HepG2 (cell line): ENCODE results near the gene TIGAR. TPM values are rescaled to one million over a fixed set of nuclear protein-coding genes. Genes with fewer than 3 reads are reported as not detected.

Source experiments
- ATAC-seq: fragments of 200-7000 bp; cut with Tn5 transposase; 3 replicates; pipeline ENCODE4 v1.9.1; 2020; ENCODE audit warnings: mild to moderate bottlenecking, moderate library complexity
- BruUV-seq: library from RNA; stranded (reverse); fragments of 400-500 nt; replicated peaks from 2 replicates; lab custom pipeline; 2021; lab: Mats Ljungman, UMichigan
- CTCF ChIA-PET: fragments of 300-600 bp; formaldehyde crosslinking; extraction: SDS; loops from one replicate; lab custom pipeline; 2021; ENCODE audit warnings: low total read pairs, inconsistent platforms, low intra/inter-chr PET ratio; lab: Yijun Ruan, JAX
- POLR2A ChIA-PET: fragments of 350-600 bp; sonication (Branson Sonifier 250); formaldehyde crosslinking; loops from one replicate; lab custom pipeline; 2020; ENCODE audit warnings: antibody characterized with exemption, inconsistent platforms; lab: Yijun Ruan, JAX
- DNase-seq: peaks from one replicate; pipeline ENCODE4 v3.0.0-alpha.2; 2015; ENCODE audit warnings: low spot score
- FAIRE-seq: peaks from 3 replicates; lab custom pipeline; 2011; peaks lifted over from hg19 to GRCh38; lab: Jason Lieb, UNC
- H2AFZ ChIP-seq: one replicate; pipeline ENCODE4 v1.6.1; 2011; ENCODE audit warnings: low read length, inconsistent platforms
- H3K27ac ChIP-seq: fragments of 300-600 bp; 3 replicates; pipeline ENCODE4 v1.8.0; 2011; ENCODE audit warnings: mixed run types, mild to moderate bottlenecking, mixed read lengths, low read length, inconsistent platforms; ENCODE audit not compliant: insufficient read depth; ENCODE audit errors: extremely low read length
- H3K27me3 ChIP-seq, 2 experiments: fragments of 200-600 bp in 1 of 2; 2 replicates in 1 of 2; 3 replicates in 1 of 2; pipeline versions ENCODE4 v1.6.0 to v1.8.0; 2011; ENCODE audit warnings: low read length in 2 of 2, mild to moderate bottlenecking in 2 of 2, moderate library complexity in 2 of 2, inconsistent platforms in 1 of 2; ENCODE audit not compliant: insufficient read depth in 2 of 2, control insufficient read depth in 1 of 2
- H3K36me3 ChIP-seq, 2 experiments: fragments of 200-600 bp in 1 of 2; replicated peaks in 1 of 2; 2 replicates in 1 of 2; 3 replicates in 1 of 2; pipeline versions ENCODE4 v1.5.1 to v1.8.0; 2011; ENCODE audit warnings: low read length in 2 of 2, inconsistent platforms in 1 of 2; ENCODE audit not compliant: insufficient read depth in 2 of 2, control insufficient read depth in 1 of 2
- H3K4me1 ChIP-seq: 2 replicates; pipeline ENCODE4 v1.5.1; 2012; ENCODE audit warnings: low read length, inconsistent platforms; ENCODE audit not compliant: insufficient read depth
- H3K4me2 ChIP-seq: 2 replicates; pipeline ENCODE4 v1.6.0; 2011; ENCODE audit warnings: low read depth, low read length, inconsistent platforms
- H3K4me3 ChIP-seq, 3 experiments: fragments of 200-600 bp in 1 of 3; sonication (generic), shearing (Covaris generic) in 1 of 3; replicated peaks in 1 of 3; 2 replicates each; pipeline ENCODE4 v1.5.1; 2011 to 2016; ENCODE audit warnings: low read length in 3 of 3, inconsistent platforms in 2 of 3, low read depth in 2 of 3, mild to moderate bottlenecking in 2 of 3, control low read depth in 1 of 3, mixed read lengths in 1 of 3; ENCODE audit not compliant: insufficient read depth in 1 of 3
- H3K79me2 ChIP-seq: one replicate; pipeline ENCODE4 v1.6.1; 2011; ENCODE audit warnings: low read length, inconsistent platforms; ENCODE audit not compliant: insufficient read depth
- H3K9ac ChIP-seq: 2 replicates; pipeline ENCODE4 v1.6.0; 2011; ENCODE audit warnings: mild to moderate bottlenecking, low read depth, low read length, inconsistent platforms; ENCODE audit not compliant: insufficient read depth
- H3K9me3 ChIP-seq: 2 replicates; pipeline ENCODE4 v1.5.1; 2012; ENCODE audit warnings: mild to moderate bottlenecking, low read length
- H4K20me1 ChIP-seq: 2 replicates; pipeline ENCODE4 v1.6.0; 2011; ENCODE audit warnings: inconsistent platforms, mild to moderate bottlenecking, low read length, moderate library complexity; ENCODE audit not compliant: insufficient read depth
- BHLHE40 ChIP-seq: IDR thresholded peaks from 2 replicates; pipeline ENCODE4 v1.6.1; 2011; ENCODE audit warnings: low read length, improper control_type of control experiment
- CBFB ChIP-seq: sonication (generic); formaldehyde crosslinking; IDR thresholded peaks from 2 replicates; pipeline ENCODE4 v1.4.0; 2020; ENCODE audit warnings: missing genetic modification reagents
- ISX ChIP-seq: sonication (generic); formaldehyde crosslinking; conservative IDR thresholded peaks from 2 replicates; pipeline ENCODE4 v1.5.0; 2020; ENCODE audit warnings: missing genetic modification reagents
- MAF1 ChIP-seq: sonication (generic); formaldehyde crosslinking; IDR thresholded peaks from 2 replicates; pipeline ENCODE4 v1.5.0; 2020; ENCODE audit warnings: missing genetic modification reagents, borderline replicate concordance
- MBNL3 ChIP-seq: fragments of 250-450 bp; sonication (Bioruptor Pico); conservative IDR thresholded peaks from 2 replicates; pipeline ENCODE4 v1.8.0; 2022; ENCODE audit warnings: mild to moderate bottlenecking, inconsistent platforms
- NCOA1 ChIP-seq: sonication (generic); formaldehyde crosslinking; IDR thresholded peaks from 2 replicates; pipeline ENCODE4 v1.9.0; 2021; ENCODE audit warnings: missing genetic modification reagents
- RNF2 ChIP-seq: fragments of 450-650 bp; conservative IDR thresholded peaks from 2 replicates; pipeline ENCODE4 v1.6.1; 2016; ENCODE audit warnings: low read depth
- TCF7 ChIP-seq: sonication (generic); IDR thresholded peaks from 2 replicates; pipeline ENCODE4 v1.6.1; 2016; ENCODE audit warnings: antibody characterized with exemption, low read depth
- ZNF160 ChIP-seq: sonication (generic); formaldehyde crosslinking; IDR thresholded peaks from 2 replicates; pipeline ENCODE4 v1.8.0; 2022; ENCODE audit warnings: mild to moderate bottlenecking, inconsistent platforms, missing genetic modification reagents
- ZNF20 ChIP-seq: sonication (generic); formaldehyde crosslinking; IDR thresholded peaks from 2 replicates; pipeline ENCODE4 v1.4.0; 2020; ENCODE audit warnings: mild to moderate bottlenecking, moderate library complexity, missing genetic modification reagents
- ZNF264 ChIP-seq: sonication (generic); formaldehyde crosslinking; IDR thresholded peaks from 2 replicates; pipeline ENCODE4 v1.4.0; 2020; ENCODE audit warnings: missing genetic modification reagents
- ZNF496 ChIP-seq: sonication (generic); formaldehyde crosslinking; IDR thresholded peaks from 2 replicates; pipeline ENCODE4 v1.8.1; 2023; ENCODE audit warnings: mild to moderate bottlenecking, moderate library complexity, missing genetic modification reagents; ENCODE audit not compliant: insufficient replicate concordance
- ZNF672 ChIP-seq: sonication (generic); formaldehyde crosslinking; IDR thresholded peaks from 2 replicates; pipeline ENCODE4 v1.8.1; 2022; ENCODE audit warnings: missing genetic modification reagents
- ZNF703 ChIP-seq: sonication (generic); formaldehyde crosslinking; IDR thresholded peaks from 2 replicates; pipeline ENCODE4 v1.5.1; 2020; ENCODE audit warnings: missing genetic modification reagents, mild to moderate bottlenecking, moderate library complexity, borderline replicate concordance
- WGBS: methylation state at CpG from one replicate; pipeline ENCODE4 v1.1.6; 2017; ENCODE audit warnings: low lambda C conversion rate; 5-methylcytosine and 5-hydroxymethylcytosine counted together
- in situ Hi-C: cut with HindIII; loops from 2 replicates; pipeline ENCODE4 v1.10.0; 2017; ENCODE audit warnings: low pct_unique_long_range_greater_than_20kb; ENCODE audit not compliant: extremely low pct_ligation_motif_present
- intact Hi-C: fragments of 100-400 bp; cut with micrococcal nuclease; formaldehyde crosslinking; loops from one replicate; pipeline ENCODE4 v1.10.0; 2022; ENCODE audit not compliant: unreplicated experiment
- polyA plus RNA-seq, 8 experiments: library from polyadenylated mRNA; depleted of rRNA in 3 of 8; stranded (reverse) in 7 of 8; unstranded in 1 of 8; fragments of >200 nt; fragmentation: Illumina TruSeq in 4 of 8; extraction: Trizol in 4 of 8; gene quantifications; 2 replicates each; pipeline versions ENCODE4 v1.2.1 to v1.2.3, GENCODE V29; 2011 to 2016; ENCODE audit warnings: low read depth in 4 of 8, missing spikeins in 1 of 8, mixed read lengths in 1 of 8; ENCODE audit not compliant: insufficient read depth in 1 of 8
- total RNA-seq, 5 experiments: library from RNA; depleted of rRNA; stranded (reverse); fragments of >200 nt; fragmentation: Illumina TruSeq; extraction: Trizol; gene quantifications; 2 replicates each; pipeline ENCODE4 v1.2.3, GENCODE V29; 2016; ENCODE audit warnings: low read depth in 1 of 5
- TF ChIP-seq, protein P1 (sequence below): sonication (generic); formaldehyde crosslinking; IDR thresholded peaks from 2 replicates; pipeline ENCODE4 v1.5.0; 2020; ENCODE audit warnings: mild to moderate bottlenecking, low read depth, missing genetic modification reagents, borderline replicate concordance

TIGAR gene
- total and polyA plus RNA-seq, 2 of the 13 experiments (the other 11 are each of a cell fraction or from before 2014, with no cell fraction given): 2.6 to 21.8 TPM

DNA sequence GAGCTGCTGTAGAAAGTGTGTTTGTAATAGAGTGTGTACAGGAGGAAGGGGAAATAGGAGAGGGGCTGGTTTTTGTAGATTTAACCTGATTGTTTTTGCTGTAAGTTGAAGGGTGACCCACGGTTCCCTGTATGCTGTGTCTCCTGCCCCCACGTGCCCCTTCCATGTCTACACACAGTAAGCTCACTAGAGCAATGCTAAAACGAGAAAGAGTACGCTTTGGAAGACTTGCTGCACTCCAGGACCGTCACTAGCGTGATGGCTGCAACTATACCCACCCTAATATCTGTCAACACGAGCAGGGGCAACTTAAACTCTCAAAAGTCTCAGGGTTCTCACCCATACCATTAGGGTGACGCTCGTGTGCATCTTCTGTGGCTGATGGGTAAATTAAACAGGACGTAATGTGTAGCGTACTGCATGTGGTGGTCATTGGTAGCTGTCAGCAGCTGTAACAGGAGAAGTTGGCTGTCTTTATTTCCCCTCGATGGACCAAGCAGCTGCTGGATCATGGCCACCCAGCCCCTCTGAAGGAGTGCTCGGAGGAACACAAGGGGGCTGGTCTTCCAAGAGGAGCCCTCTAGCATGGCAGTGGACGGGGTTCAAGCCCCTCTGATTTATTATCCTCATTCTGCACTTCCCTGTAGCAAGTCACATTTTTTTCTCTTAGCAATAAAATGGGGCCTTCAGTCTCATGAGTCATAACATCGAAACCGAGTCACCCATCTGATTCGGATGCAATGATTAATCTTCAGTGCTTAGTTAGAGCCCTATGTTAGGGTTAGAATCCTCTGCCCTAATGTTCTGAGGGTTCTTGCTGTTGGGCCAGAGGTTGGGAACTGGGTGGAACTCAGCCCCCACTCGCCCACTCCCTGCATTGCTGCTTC is 33.4 kb upstream of the TIGAR start:
- POLR2A ChIA-PET: no interaction called here
- DNase-seq: no peak
- Histone ChIP-seq H2AFZ (no peak overlapping the region), H4K20me1 (no peaks in the 10 kb centered on the region), H3K79me2 (no peaks in the 10 kb centered on the region), H3K27me3 (peaks cover 3 to 64% of the 10 kb centered on the region in 2 experiments), H3K4me2 (no peak overlapping the region)
- BruUV-seq: no TSS peak
- FAIRE-seq: no peak
- 40% methylated on average over 15 of the region's 18 CpGs for WGBS
- in situ Hi-C loops: no loop called here
- TF ChIP-seq ZNF160 (no peak), MAF1 (CRISPR knock-in tag) (no peak), MBNL3 (CRISPR knock-in tag) (no peak), BHLHE40 (no peak), TCF7 (no peak), ZNF672 (CRISPR knock-in tag) (no peak)
- TF ChIP-seq, all 625 proteins: peak for 0
- no peak for ATAC-seq
- Histone ChIP-seq H3K4me1 (no peaks in the 10 kb centered on the region), H3K9me3 (no peaks in the 10 kb centered on the region), H3K4me3 (no peak overlapping the region), H3K27ac (no peak overlapping the region), H3K36me3 (no peaks in the 10 kb centered on the region), H3K9ac (no peak overlapping the region)
- intact Hi-C loops: no loop called here
- CTCF ChIA-PET: no interaction called here

DNA sequence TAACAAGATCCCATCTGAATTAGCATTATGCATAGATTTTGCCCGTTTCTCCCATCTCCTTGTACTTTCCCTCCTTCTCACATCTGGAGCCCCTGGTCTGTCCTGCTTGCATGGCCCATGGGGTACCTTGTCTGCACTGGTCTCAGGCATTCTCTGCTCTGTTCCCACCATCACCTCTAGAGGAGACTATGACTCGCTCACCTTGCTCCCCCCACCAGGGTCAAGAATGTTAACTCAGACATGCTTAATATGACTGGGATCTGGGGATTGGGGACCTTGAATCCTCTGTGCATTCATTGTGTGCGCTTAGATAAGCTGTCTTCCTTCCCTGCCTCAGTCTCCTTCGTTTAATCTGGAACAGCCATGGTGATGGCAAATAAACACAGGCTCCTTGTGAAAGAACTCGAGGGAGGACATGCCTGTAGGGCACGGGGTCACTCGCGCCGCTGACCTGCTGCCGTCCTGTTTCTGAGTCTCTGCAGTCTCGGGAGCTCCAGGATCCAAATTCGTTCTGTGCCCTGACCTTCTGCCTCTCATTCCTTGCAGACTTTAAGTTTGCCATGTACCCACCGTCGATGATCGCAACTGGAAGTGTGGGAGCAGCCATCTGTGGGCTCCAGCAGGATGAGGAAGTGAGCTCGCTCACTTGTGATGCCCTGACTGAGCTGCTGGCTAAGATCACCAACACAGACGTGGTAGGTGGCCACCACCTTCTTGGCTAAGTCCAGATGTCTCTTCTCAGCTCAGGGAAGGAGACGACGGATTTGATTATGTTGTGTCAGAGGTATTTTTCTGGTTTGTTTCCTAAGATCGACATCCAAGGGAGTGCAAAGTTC is 32.5 kb upstream of the TIGAR start:
- in situ Hi-C loops: no loop called here
- FAIRE-seq (no peak), DNase-seq (no peak), ATAC-seq (no peak)
- no peak overlapping the region for H3K4me3 ChIP-seq
- H3K27ac ChIP-seq: no peak overlapping the region
- no peak overlapping the region for H2AFZ ChIP-seq
- CTCF ChIA-PET: no interaction called here
- no peak overlapping the region for H3K9ac ChIP-seq
- POLR2A ChIA-PET: no interaction called here
- H3K4me2 ChIP-seq: no peak overlapping the region
- peaks cover 2 to 70% of the 10 kb centered on the region in 2 experiments for H3K27me3 ChIP-seq
- BruUV-seq: no TSS peak
- intact Hi-C loops: no loop called here
- no peaks in the 10 kb centered on the region for H3K9me3 ChIP-seq
- H3K79me2 ChIP-seq: no peaks in the 10 kb centered on the region
- no peaks in the 10 kb centered on the region for H4K20me1 ChIP-seq
- no peaks in the 10 kb centered on the region for H3K4me1 ChIP-seq
- 54% methylated on average over 19 of the region's 20 CpGs for WGBS
- H3K36me3 ChIP-seq: no peaks in the 10 kb centered on the region
- no peak for TF ChIP-seq ZNF496 (CRISPR knock-in tag)
- no peak for TF ChIP-seq ZNF703
- no peak for TF ChIP-seq NCOA1 (CRISPR knock-in tag)
- no peak for TF ChIP-seq ISX (CRISPR knock-in tag)
- no peak for TF ChIP-seq RNF2
- TF ChIP-seq CBFB (CRISPR knock-in tag): no peak
- TF ChIP-seq ZNF264 (CRISPR knock-in tag): no peak
- TF ChIP-seq ZNF20 (CRISPR knock-in tag): no peak
- TF ChIP-seq, protein P1, sequence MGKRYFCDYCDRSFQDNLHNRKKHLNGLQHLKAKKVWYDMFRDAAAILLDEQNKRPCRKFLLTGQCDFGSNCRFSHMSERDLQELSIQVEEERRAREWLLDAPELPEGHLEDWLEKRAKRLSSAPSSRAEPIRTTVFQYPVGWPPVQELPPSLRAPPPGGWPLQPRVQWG (CRISPR knock-in tag): no peak
